GM18526 (cell line): ENCODE results near the gene SEMA3D.

Source experiments
- POLR2A ChIP-seq: IDR thresholded peaks from 3 replicates; pipeline ENCODE4 v1.6.1; 2011; ENCODE audit not compliant: insufficient read length; ENCODE audit errors: extremely low read depth

SEMA3D gene

DNA sequence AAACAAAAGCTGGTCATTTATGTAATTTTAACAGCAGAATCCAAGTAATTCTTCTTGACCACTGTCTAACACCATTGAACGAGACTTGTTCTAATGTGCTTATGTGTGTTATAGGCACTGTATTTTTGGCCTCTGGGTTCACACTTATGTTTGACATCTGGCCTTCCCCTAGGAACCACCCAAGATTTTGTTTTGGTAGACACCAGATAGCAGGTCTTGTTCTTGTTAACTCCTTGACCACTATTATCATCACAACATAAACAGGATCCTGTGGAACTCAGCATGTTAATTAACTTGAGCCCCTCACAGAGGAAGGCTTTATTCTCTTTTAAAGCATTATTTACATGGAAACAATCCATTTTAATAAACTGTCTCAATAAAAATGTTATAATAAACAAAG lies 167.7 kb downstream of the SEMA3D start:
- no peak for TF ChIP-seq POLR2A

DNA sequence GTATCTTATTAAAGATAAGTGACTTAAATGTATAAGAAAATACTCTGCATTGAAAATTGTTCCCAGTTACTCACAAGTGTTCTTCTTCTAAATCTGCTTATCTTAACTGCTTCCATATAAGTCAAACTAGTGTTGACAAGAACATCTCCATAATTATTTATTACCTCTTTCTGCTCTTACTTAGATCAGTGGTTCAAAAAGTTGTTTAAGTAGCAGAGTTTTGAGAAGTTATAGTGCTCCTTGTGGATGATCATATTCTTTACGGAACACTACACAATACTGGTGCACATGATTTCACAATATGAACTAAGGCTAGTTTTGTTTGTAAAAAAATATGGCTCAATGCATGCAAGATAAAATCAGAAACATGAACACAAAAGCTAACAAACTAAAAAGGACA lies 168.4 kb downstream of the SEMA3D start:
- no peak for TF ChIP-seq POLR2A

DNA sequence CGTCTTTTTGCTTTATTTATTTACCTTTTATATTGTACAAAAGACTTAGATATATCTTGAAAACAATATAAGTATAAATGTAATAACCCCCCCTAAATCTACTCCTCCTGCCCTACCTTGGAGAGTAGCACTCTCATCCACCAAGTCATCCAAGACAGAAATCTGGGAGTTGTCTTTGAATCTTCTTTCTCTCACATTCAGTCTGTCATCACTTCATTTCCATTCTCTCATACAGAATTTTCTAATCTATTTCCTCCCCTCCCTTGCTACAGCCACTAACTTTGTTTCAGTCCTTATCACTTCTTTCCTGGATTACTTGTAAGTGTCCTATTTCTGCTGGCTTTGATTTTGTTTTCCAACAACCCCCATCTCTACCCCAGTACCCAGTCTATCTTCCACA lies 170.6 kb downstream of the SEMA3D start:
- TF ChIP-seq POLR2A, result no peak

DNA sequence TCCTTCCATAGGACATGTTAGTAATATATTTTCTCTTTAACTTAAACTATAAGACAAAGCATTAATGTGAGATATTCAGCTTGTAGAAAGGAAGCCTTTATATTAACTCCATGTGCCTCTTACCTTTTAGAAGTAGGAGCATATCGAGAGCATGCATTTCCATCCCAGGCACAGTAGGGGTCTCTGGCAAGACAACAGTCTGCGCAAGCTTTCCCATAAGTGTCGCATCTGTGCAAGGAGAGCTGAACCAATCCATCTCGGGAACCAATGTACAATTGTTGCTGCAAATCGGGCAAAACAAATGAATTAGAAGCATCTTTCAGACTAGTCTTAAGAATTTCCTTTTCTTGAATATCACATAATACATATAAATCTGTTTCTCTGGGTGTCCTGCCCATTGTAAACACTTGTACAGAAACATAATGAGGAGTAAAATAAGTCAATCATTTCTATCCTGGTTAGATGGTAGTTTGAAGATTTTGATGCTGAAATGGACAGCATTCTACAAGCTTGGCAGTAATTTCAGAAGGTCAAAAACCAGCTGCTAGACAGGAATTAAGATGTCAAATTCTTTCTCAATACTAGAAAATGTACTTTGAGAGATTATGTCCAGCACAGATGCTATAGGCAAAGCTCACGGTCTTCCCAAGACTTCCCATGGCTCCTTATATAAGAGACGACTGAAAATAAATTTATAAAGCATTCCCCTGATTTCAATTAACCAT lies 171.8 kb downstream of the SEMA3D start:
- TF ChIP-seq POLR2A, result no peak

DNA sequence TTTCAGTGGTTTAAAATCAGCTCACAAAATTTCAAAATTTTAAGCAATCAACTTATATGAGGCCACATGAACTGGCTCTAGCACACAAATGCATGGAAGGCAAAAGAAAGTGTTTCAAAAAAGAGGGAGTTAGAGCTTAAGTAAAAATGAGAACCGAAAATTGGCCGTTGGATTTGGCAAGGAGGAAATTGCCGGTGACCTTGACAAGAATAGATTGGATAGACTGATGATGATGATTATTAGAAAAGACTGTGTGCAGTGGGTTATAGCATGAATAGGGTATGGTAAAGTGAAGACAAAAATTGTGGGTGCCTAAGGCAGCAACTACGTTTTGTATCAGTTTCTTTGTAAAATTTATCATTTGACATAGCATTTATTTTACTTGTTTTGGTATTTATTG lies 175.7 kb downstream of the SEMA3D start:
- no peak for TF ChIP-seq POLR2A

DNA sequence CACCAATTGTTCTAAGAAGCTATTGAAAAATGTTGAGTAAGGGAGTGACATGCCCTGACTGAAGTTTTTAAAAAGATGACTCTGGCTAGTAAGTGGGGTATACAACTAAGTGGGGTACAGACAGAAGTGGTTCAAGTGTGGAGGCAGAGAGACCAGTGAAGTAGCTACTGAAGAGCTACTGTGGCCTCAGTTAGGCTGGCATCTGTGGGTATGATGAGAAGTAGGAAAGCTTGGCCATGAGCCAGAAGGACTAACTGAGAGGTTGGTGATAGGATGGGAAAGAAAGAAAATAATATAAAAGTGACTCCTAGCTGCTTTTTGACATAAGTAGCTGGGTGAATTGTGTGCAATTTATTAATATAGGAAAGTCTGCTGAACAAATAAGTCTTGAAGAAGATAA lies 176.6 kb downstream of the SEMA3D start:
- TF ChIP-seq POLR2A, result no peak

DNA sequence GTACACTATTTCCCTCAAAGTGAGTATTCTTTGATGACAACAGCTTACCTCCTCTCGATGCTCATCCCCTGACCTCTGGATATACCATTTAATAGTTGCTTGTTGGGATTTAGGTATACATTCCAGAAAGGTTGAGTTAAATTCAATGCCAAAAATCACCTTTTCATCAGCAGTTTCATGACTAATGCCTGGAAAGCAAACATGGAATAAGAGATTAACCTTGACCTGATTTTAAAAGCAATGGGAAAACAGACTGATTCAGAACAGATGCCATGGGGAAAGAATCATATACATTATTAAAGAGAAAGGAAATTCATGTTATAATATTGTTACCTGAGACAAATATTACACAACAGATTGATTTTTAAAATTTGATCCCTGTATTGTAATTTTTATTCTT lies 180.1 kb downstream of the SEMA3D start:
- TF ChIP-seq POLR2A, result no peak

DNA sequence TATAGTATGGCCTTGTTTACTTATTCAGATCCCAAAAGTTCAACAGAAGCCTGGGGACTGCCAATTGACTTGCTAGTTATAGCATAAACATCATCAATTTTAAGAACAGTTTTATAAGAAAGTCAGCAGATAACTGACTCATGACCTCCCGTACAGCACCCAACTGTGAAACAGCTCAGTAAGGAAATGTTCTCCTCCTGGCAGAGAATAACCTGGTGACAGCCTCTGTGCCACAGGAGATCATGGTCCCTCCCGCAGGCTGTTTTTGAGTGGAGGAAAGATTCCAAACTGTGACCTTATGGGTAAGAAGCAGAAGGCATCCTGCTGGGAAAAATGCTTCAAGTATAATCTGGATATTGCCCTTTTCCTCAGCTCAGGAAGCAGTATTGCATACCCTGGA lies 182.5 kb downstream of the SEMA3D start:
- TF ChIP-seq POLR2A, result no peak

DNA sequence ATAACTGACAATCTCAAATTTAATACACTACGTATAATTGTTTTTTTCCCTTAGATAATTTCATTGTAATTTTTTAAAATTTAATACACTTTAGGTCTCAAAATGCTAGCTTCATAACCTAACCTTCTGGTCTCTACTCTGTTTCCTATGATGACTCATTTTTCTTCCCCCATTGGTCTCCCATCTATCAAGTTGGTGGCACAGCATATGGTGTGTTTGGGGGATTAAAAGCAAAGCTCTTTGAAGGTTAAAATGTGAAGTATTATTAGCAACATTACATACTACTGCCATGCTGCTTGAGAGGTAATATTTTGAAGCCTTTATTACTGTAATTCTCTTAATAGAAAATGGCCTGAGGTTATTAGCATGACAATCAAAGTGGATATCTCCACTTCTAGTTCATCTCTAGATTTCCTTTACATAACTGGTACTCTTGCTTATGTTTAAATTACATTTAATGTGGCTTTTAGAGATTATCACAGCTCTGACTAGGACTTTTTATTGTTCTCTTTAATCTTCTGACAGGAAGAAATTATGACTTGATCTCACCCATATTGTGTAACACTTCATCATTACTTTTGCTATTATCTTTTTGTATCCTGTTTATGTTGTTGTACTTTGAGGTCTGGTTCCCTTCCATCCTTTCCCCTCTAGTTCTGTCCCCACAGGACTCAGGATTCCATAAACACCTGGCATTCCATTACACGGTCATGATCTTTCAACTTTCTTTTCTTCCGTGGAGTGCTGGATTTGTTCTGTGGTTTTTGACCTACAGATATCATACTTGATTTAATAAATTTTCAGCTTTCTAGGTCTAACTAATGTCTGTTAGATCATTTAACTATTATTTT lies 185.1 kb downstream of the SEMA3D start:
- no peak for TF ChIP-seq POLR2A

DNA sequence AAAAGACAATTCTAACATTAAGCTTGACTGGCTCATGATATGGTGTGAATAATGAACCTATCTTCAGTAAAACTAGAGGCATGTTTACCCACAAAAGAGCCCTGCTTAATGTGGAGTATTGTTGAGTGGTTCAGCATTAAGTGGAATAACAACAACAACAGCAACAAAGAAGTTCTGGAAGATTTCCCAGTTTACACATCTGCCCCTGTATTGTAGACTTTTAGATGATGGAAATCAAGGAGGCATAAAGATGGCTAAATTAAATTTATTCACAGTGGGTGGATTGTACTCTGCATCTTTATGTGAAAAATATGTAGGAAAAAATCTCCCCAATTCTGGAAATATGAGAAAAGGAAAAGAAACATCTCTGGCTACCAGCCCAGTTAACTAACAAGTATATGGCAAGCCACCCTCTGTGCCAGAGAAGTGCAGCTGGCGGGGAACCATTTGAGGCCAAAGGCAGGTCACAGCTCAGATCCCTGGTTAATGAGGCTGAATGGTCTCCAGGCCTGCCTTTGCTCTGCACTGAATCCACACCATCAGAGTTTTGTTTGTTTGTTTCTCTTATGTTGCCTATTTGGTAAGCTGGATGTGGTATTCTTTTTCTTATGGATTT lies 186.0 kb downstream of the SEMA3D start:
- no peak for TF ChIP-seq POLR2A

DNA sequence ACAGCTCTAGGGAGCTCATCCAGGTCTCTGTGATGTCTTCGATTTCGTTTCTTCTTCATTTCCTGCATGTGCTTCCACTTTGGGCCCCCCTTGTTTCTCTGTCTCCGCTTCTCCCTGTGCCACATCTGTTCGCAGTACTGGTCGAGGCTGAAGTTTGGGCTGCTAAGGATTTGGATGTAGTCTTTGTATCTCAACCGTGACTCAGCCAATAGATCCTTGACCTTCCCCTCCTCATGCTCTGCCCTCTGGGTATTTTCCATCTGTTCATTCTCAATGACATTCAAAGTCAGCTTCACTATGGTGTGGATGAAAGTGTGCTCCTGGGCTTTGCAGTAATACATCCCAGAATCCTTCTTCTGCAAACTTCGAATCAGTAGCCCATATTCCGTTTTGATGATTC lies 187.4 kb downstream of the SEMA3D start:
- no peak for TF ChIP-seq POLR2A

DNA sequence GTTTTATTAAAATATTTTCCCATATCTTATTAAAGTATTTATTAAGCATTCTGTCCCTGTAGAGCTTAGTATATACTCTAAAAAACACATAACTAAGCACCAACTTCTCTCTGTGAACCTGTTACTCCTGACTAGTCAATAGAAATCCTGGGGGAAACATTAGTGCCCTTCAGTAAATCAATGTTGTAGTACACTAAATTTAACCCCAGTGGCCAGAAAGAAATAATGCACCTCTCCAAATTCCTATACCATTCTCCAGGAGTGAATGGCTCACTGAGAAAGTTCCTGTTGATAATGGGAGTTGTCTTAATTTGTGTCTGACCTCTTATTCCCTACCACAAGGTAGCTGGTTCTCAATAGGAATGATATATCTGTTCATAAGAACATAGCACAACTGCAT lies 188.2 kb downstream of the SEMA3D start:
- no peak for TF ChIP-seq POLR2A

DNA sequence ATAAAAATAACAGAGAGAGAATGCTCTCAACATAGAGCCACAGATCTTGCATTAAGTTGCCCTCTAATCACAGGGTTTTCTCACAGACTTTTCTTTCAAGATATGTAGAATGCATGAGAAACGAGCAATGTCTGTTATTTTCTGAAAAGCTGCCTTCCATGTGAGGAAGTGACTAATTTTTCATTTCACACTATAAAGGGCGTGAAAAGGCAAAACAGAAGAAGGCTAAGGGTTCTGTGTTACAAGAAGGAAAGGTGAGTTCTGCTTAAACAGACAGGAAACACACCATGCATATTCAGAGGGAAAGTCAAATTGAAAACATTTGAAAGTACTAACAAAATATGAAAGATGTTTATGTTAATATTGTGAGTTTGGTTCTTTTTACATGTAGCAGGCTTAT lies 189.2 kb downstream of the SEMA3D start:
- no peak for TF ChIP-seq POLR2A

DNA sequence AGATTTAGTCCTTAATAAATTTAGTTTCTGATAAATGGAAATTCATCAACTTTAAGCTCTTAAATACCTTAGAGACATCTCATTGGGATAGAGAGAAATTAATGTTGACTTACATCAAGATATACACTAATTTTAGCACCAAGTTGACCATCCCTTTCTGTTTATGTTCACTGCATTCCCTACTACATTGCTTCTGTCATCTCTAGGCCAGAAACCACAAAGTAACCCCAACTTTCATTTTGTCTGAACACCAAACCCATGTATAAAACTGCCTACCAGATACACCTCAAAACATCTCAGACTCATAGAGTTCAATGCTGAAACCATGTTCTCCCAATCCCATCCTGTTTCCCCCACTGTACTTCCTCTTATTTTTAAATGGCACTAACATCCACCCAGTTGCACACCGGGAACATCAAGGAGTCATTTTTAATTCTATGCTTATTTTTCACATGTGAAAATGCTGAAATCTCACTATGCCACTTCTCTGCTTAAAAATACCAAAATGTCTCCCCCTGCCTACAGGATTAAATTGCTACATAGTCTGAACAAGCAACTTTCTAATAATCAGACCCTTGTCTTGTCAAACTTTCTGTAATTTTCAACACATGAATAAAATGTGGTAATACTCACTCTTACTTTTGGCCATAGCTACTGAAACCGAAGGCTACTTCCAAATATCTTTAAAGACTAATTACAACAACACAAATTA lies 201.6 kb downstream of the SEMA3D start:
- no peak for TF ChIP-seq POLR2A

DNA sequence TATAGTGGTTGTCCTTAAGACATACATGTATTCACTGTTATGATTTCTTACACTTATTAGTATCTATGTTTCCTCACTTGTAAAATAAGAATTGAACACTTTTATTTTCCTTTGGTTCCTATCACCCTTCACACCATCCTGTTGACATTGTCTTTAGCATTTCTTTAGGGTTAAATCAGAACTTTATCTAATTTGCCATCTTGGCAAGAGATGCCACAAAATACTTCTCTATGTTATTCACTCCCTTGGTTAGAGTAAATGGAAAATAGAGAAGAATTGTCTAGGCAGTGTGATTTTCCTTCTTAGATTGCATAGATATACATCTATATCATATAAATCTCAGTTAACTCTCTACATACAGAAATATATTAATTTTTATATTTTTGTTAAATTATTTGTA lies 204.7 kb downstream of the SEMA3D start:
- no peak for TF ChIP-seq POLR2A

DNA sequence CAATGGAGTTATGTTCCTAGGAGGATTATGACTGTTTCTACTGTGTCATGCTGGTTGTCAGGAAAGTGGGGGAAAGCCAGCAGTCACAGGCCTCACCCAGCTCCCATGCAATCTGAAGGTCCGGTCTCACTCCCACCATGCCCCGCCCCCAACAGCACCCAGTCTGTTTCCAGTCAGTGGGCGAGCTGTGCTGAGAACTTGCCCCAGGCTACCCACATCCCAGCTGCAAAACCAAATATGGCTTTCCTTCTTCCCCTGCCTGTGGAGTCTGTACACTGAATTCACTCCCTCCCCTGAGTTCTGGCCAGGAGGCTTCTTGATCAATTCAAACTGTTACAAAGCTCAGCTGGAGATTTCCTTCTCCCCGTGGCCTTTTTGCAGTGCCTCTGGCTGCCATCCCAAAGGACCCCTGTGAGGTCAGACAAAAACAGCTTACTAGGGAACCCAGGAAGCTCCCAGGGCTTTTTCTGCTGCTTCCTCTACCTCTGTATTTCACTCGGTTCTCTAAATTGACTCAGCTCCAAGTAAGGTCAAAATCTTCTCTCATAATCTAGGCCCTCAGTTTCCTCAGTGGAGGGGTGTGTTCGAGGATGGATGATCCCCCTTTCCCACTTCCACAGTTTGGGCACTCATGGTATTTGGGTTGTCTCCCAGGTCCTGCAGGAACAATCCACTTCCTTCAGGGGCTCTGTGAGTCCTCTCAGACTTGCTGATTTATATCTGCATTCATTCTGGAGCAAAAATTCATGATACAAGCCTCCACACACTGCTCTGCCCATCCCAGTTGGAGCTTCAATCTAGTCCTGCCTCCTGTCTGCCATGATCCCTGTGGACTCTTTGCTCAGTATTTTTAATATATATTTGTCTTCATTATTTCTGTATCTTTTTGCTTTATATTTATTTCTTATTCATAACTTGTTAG lies 205.5 kb downstream of the SEMA3D start:
- no peak for TF ChIP-seq POLR2A
